HG03571 (cell line): ENCODE results near the gene MBD3.
"Not testable (repeated sequence)": the region's sequence is repeated elsewhere in the genome, so short reads cannot be mapped to it uniquely, and the experiment has no call there.

ENCODE experiments used
- ATAC-seq: cut with Tn5 transposase; IDR thresholded peaks from one replicate; pipeline ENCODE4 v1.9.1; 2021; ENCODE audit not compliant: unreplicated experiment

Gene MBD3

DNA sequence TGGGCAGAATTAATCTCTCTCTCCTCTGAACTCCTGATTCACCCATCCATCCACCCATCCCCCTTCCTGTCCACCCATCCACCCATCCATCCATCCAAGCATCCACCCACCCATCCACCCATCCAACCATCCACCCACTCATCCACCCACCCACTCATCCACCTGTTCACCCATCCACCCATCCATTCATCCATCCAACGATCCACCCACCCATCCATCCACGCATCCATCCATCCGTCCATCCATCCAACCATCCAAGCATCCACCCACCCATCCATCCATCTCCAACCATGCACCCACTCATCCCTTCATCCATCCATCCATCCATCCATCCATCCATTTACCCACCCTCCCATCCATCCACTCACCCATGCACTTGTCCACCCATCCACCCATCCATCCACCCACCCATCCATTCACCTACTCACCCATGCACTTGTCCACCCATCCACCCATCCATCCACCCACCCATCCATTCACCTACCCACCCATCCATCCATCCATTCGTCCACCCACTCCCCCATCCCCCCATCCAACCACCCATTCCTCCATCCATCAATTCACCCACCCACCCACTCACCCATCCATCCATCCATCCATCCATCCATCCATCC, 43.2 kb downstream of the MBD3 start:
- no peak for ATAC-seq

DNA sequence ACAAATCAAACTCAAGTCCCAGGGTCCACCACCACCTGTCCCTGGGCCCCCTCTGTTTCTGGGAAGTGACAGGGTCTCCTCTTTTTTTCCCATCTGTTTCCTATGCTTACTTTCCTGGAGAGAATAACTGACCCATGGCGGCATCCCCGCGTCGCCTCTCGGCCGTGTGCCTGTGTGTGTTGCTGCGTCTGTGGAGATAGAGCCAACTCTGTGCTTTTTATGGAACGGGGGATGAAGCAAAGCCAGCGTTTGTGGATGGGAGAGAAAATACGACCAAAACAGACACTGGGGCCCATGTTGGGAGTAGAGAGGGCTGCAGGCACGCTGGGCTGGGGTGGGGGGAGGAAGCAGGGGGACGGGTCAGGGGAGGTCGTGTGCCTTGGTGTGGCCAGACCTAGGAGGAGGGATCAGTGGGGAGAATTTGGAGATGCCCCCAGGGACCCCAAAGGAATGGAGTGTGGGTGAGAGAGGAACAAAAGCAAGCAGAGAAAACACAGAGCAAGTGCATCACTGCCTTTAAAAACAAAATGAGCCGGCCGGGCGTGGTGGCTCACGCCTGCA, 52.2 kb downstream of the MBD3 start:
- no peak for ATAC-seq

DNA sequence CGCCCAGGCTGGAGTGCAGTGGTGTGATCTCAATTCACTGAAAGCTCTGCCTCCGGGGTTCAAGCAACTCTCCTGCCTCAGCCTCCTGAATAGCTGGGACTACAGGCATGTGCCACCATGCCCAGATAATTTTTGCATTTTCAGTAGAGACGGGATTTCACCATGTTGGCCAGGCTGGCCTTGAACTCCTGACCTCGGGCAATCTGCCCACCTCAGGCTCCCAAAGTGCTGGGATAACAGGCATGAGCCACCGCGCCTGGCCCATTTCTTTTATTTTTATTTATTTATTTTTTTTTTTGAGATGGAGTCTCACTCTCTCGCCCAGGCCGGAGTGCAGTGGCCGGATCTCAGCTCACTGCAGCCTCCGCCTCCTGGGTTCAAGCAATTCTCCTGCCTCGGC, 52.9 kb downstream of the MBD3 start:
- ATAC-seq = not testable (repeated sequence)

DNA sequence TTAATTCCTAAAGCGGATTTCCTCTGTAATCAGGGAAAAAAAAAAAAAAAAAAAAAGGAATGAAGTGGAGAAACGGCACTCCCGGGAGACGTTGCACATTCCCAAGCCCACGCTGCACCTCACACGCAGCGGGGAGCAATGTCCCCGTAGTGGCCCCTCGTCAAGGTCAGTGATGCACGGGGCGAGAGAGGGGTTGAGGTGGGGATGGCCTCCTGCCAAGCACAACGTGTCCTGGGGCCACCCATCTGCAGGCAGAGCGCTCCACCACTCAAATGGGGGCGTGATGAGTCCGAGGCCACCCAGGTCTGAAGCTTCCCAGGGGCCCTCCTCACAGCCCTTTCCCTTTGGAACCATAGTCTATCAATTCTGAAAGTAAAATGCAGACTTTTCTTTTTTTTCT, 53.7 kb downstream of the MBD3 start:
- ATAC-seq = no peak

DNA sequence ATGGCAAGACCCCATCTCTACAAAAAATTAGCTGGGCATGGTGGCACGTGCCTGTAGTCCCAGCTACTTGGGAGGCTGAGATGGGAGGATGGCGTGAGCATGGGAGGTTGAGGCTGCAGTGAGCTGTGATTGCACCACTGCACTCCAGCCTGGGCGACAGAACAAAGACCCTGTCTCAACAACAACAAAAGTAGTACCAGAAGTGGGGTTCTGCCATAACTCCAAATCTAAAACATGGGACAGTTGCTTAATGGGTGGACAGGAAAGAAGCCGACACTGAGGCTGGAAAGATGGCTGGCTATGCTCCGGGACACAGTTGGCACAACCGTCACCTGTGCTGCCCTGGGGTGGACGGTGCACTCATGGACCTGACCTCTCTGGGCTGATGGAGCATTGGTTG, 57.0 kb downstream of the MBD3 start:
- not testable (repeated sequence) for ATAC-seq

DNA sequence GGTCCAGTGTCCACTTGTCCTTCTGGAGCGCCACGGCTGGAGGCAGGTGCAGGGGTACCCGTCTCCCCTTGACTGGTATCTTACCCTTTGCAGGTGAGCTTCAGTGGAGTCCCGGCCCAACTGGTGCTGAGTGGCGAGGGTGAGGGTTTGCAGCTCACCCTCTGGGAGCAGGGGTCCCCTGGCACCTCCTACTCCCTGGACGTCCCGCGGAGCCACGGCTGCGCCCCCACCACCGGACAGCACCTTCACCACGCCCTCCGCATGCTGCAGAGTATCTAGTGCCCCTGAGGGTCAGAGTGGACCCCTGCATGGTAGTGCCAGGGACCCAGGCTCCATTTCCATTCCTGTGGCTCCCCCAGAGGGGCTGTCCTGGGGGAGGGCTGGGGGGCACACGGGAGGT, 57.7 kb downstream of the MBD3 start:
- no peak for ATAC-seq

DNA sequence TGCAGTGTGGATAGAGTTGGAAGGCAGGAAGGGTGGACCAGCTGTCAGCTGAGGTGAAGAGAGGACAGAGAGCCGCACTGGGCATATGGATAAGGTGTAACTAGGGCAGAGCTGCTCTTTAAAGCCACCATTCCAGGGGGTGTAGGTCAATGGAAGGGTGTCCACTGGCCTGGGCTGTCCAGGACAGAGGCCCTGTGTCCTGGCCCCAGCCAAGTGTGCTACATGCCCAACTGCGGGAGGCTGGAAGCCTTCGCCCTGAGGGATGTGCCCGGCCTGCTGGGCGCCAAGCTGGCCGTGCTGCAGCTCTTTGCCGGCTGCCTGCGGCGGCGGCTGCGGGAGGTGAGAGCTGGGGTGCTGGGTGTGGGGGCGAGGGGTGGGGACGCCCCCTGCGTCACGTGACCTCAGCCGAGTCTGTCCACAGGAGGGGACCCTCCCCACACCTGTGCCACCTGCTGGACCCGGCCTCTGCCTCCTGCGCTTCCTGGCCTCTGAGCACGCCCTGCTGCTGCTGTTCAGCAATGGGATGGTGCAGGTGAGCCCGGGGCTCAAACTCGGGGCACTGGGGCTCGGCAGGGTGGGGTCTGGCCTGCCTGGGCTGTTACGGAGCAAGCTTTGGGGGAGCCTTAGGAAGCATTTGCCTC, 59.0 kb downstream of the MBD3 start:
- ATAC-seq = no peak

DNA sequence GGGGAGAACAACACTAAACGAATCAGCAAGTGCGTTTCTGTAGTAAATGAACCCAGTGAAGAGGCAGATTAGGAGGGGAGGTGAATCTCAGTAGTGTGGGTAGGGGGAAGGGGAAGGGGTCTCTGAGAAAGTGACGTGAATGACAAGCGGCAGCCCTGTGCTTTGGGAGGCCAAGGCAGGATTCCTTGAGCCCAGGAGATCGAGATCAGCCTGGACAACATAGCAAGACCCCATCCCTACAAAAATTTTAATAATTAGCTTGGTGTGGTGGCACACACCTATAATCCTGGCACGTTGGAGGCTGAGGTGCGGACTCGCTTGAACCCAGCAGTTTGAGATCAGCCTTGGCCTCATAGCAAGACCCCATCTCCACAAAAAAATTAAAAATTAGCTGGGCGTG, 60.7 kb downstream of the MBD3 start:
- ATAC-seq = no peak

DNA sequence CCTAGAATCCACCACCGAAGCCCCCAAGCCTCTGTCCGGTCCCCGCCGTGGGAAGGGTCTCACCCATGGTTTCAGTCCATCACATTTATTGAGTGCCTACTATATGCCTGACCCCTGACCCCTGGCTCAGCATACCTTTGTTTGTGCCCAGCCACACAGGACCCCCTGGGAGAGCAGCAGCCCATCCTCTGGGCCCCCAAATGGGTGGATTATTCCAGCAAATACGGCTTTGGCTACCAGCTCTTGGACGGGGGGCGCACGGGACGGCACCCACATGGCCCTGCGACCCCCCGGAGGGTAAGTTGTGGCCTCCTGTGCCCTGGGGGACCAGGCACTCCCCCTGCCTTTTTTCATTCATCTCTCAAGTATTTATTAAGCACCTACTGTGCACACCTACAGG, 61.1 kb downstream of the MBD3 start:
- no peak for ATAC-seq

DNA sequence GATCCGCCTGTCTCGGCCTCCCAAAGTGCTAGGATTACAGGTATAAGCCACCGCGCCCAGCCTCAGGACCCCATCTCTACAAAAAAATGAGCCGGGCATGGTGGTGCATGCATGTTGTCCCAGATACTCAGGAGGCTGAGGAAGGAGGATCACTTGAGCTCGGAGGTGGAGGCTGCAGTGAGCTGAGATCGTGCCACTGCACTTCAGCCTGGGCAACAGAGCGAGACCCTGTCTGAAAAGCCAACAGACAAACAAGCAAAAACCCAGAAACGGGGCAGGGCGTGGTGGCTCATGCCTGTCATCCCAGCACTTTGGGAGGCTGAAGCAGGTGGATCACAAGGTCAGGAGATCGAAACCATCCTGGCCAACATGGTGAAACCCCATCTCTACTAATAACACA, 61.8 kb downstream of the MBD3 start:
- not testable (repeated sequence) for ATAC-seq

DNA sequence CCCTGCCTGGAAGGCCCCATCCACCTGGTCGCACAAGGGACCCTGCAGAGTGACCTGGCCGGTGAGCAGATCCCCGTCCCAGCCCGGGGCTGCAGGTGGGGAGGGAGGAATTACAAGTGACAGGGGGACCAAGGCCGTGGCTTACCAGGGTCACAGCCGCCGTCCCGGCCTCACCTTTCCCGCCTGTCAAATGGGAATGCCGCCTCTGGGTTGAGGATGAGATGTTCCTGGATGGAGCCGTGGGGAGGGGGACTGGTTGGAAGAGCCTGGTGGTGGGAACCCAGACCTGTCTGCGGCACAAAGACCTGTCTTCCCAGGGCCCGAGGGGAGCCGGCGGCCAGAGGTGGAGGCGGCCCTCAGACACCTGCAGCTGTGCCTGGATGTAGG, 63.2 kb downstream of the MBD3 start:
- no peak for ATAC-seq

DNA sequence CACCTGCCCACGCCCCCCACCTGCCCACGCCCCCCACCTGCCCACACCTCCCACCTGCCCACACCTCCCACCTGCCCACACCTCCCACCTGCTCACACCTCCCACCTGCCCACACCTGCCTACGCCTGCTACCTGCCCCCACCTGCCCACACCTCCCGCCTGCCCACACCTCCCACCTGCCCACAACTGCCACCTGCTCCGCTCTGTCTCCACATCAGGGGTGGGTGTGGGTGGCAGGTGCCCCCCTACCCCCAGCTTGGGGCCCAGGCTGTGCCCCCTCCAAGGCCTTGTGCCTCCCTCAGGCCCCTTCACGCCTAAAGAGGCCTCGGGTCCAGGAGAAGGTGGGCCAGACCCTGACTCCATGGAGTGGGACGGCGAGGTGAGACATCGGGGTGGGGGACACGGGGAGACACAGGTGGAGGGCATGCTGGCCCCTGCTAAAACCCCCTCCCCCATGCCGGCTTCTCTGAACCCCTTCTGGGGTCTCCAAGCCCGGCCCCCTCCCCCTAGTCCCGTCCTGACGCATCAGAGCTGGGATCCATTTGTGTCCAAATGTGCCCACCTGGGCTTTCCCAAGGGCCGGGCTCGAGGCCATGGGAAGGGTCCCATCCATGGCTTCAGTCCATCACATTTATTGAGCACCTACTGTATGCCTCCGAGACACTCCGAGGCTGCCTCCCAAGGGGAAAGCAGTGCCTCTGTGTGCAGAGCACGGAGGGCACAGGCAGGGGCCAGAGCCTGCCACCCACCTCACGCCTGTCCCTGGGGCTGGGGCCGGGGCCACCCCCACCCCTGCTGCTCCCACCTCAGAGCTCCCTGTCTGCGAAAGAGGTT, 63.9 kb downstream of the MBD3 start:
- ATAC-seq = no peak

DNA sequence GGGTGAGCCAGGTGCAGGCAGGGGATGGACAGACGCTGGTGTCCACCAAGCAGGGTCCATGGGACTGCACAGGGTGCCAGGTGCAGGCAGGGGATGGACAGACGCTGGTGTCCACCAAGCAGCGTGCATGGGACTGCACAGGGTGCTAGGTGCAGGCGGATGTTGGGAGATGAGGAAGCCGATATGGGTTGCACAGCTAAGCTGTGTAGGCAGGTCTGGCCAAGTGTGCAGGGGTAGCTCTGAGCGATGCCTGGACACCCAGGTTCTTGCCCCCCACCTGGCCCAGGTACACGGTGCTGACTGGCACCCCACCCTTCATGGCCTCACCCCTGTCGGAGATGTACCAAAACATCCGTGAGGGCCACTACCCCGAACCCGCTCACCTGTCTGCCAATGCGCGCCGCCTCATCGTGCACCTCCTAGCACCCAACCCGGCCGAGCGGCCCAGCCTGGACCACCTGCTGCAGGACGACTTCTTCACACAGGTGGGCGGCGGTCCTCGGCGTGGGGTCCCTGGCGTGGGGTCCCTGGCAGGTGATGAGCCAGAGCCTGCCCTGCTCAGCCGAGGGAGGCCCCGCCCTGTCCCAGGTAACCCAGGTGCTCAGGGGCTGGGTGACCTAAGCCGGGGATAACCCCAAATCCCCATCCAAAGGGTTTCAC, 64.9 kb downstream of the MBD3 start:
- no peak for ATAC-seq

DNA sequence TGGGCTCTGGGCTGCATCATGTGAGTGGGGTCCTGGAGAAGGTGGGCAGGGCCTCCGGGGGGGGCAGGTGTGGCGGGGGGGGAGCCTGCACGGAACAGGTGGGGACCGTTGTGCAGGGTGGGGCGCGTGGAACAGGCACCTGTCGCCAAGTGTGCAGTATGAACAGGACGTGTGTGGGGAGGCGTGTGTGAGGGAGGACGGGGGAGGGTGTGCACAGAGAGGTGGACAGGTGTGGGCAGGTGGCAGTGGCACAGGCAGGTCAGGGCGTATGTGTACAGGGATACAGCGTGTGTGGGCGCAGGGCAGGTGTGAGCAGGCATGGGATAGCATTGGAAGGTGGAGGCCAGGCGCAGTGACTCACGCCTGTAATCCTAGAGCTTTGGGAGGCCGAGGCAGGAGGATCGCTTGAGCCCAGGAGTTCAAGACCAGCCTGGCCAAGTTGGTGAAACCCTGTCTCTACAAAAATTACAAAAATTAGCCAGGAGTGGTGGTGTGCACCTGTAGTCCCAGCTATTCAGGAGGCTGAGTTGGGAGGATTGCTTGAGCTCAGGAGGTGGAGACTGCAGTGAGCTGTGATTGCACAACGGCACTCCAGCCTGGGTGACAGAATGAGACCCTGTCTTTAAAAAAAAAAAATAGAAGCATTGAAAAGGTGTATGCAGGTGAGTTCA, 65.6 kb downstream of the MBD3 start:
- ATAC-seq = no peak

DNA sequence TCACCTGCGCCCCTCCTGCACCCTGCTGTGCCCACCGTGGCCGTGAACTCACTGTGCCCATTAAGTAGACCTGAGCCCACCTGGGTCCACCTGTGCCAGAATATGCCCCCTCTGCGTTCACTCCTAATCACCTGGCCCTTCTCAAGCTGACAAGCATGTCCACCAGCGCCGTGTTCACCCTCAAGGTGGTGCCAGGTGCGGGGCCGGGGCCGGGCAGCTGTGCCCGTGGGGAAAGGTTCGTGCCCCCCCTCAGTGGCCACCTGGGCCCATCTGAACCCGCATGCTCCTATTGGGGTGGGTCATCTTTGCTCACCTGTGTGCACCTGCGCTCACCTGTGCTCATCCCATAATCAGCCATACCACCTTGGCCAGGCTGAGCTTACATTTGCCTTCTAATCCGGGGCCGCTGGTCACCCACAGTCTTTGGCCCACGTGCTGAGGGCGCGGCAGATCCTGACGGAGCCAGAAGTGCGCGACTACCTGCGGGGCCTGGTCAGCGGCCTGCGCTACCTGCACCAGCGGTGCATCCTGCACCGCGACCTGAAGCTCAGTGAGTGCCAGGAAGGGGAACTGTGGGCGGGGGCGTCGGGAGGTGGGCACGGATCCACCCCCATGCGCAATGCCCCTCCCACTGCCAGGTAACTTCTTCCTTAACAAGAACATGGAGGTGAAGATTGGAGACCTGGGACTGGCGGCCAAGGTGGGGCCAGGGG, 66.4 kb downstream of the MBD3 start:
- ATAC-seq = no peak

DNA sequence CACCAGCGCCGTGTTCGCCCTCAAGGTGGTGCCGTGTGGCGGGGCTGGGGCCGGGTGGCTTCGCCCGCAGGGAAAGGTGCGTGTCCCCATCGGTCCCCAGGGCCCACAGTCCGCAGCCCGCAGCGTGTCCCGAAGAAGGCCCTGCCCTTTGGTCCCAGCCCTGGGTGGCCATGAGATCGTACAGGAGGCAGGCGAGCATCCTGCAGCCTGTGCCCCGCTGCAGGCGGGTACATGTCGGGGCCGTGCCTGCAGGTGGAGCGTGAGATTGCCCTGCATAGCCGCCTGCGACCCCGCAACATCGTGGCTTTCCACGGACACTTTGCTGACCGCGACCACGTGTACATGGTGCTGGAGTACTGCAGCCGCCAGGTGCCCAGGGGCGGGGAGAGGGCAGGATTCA, 67.3 kb downstream of the MBD3 start:
- no peak for ATAC-seq

DNA sequence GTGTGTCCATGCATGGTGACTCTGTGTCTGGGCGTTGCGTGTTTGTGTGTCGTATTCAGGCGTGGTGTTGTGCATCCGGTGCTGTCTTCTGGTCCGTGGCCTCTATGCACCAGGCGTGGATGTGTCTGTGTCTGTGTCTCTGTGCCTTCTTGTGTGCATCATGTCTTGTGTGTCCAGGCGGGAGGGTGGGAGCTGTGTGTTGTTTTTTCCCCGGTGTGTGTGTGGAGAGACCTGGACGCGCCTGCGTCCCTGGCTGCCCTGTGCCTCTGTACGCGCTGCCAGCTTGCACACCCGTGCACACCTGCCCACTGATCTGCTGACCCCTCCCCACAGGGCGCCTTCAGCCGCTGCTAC, 67.7 kb downstream of the MBD3 start:
- no peak for ATAC-seq

DNA sequence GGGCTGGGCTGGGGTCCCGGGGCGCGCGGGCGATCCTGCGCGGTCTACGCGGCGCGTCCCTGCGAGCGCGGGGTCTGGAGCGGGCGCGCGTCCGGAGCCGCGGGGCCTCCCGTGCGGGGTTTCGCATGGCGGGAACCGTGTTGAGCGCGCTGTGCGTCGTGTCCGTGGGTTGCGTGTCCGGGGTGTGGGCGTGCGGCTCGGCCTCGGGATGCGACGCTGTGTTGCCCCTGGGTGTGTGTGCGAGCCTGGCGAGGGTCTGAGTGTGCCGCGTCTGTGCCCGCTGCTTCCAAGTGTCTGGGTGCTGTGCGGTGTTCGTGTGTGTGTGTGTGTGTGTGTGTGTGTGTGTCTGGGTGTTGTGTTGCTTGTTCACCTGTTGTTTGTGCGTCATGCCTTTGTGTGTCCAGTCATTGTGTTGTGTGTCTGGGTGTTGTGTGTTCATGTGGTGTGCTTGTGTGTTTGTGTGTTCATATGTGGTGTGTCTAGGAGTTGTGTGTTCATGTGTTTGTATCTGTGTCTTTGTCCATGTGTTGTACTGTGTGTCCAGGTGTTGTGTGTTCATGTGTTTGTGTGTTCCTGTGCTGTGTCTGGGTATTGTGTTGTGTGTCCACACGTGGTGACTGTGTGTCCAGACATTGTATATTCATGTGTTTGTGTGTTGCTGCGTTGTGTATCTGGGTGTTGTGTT, 68.2 kb downstream of the MBD3 start:
- no peak for ATAC-seq
